ENCODE results near the gene DOK5.

GRCh38 chr20:54517241-54517975 is 42.0 kb downstream of the DOK5 start:
- TF ChIP-seq MLLT1 (IDR thresholded peaks at IDR 0.05) (no peak), TCF12 (IDR thresholded peaks at IDR 0.05; ENCODE audit: low read depth, low read length) (no peak), NFYB (IDR thresholded peaks at IDR 0.05; ENCODE audit: insufficient read depth, low read depth, low read length) (no peak), POLR2A (IDR thresholded peaks at IDR 0.05; ENCODE audit: low read depth, low read length) (no peak), CTCF (IDR thresholded peaks at IDR 0.05 in 2 of 3, conservative IDR thresholded peaks at IDR 0.05 in 1 of 3; ENCODE audit: control insufficient read depth in 2 of 3, extremely low read depth in 1 of 3, insufficient read depth in 1 of 3, low read depth in 3 of 3, low read length in 3 of 3) (no peak), SUZ12 (IDR thresholded peaks at IDR 0.05; ENCODE audit: unreplicated experiment) (no peak), CHD2 (IDR thresholded peaks at IDR 0.05; ENCODE audit: borderline replicate concordance, low read depth, low read length) (no peak), ZBTB11 (CRISPR knock-in tag; IDR thresholded peaks at IDR 0.05) (no peak), MAX (IDR thresholded peaks at IDR 0.05; ENCODE audit: low read depth, low read length) (no peak)
